Ishikawa (cell line): ENCODE data around the gene CERK.

Source experiments
- CEBPB ChIP-seq: IDR thresholded peaks from 2 replicates; pipeline ENCODE4 v1.6.1; 2012
- CREB1 ChIP-seq: IDR thresholded peaks from 2 replicates; pipeline ENCODE4 v1.6.1; 2012; ENCODE audit warnings: low read depth
- EGR1 ChIP-seq: IDR thresholded peaks from 2 replicates; pipeline ENCODE4 v1.6.1; 2012
- EP300 ChIP-seq: IDR thresholded peaks from 2 replicates; pipeline ENCODE4 v1.6.1; 2012; ENCODE audit warnings: borderline replicate concordance
- FOXM1 ChIP-seq: IDR thresholded peaks from 2 replicates; pipeline ENCODE4 v1.6.1; 2012; ENCODE audit warnings: low read depth, borderline replicate concordance
- NFIC ChIP-seq: IDR thresholded peaks from 2 replicates; pipeline ENCODE4 v1.6.1; 2012
- RAD21 ChIP-seq: IDR thresholded peaks from 2 replicates; pipeline ENCODE4 v1.6.1; 2012; ENCODE audit warnings: low read depth
- TAF1 ChIP-seq: IDR thresholded peaks from 2 replicates; pipeline ENCODE4 v1.6.1; 2012; ENCODE audit warnings: low read depth, mild to moderate bottlenecking
- TCF12 ChIP-seq: IDR thresholded peaks from 2 replicates; pipeline ENCODE4 v1.6.1; 2012; ENCODE audit warnings: low read depth
- TEAD4 ChIP-seq: IDR thresholded peaks from 2 replicates; pipeline ENCODE4 v1.6.1; 2012
- YY1 ChIP-seq: IDR thresholded peaks from 2 replicates; pipeline ENCODE4 v1.6.1; 2012; ENCODE audit warnings: low read depth
- ZBTB7A ChIP-seq: IDR thresholded peaks from 2 replicates; pipeline ENCODE4 v1.6.1; 2012; ENCODE audit warnings: low read depth
- TF ChIP-seq, protein P1 (sequence below): IDR thresholded peaks from 2 replicates; pipeline ENCODE4 v1.6.1; 2012
- TF ChIP-seq, protein P2 (sequence below): IDR thresholded peaks from 2 replicates; pipeline ENCODE4 v1.6.1; 2012
- TF ChIP-seq, protein P3 (sequence below): IDR thresholded peaks from 2 replicates; pipeline ENCODE4 v1.6.1; 2012; ENCODE audit warnings: low read depth, mild to moderate bottlenecking

The CERK gene

DNA sequence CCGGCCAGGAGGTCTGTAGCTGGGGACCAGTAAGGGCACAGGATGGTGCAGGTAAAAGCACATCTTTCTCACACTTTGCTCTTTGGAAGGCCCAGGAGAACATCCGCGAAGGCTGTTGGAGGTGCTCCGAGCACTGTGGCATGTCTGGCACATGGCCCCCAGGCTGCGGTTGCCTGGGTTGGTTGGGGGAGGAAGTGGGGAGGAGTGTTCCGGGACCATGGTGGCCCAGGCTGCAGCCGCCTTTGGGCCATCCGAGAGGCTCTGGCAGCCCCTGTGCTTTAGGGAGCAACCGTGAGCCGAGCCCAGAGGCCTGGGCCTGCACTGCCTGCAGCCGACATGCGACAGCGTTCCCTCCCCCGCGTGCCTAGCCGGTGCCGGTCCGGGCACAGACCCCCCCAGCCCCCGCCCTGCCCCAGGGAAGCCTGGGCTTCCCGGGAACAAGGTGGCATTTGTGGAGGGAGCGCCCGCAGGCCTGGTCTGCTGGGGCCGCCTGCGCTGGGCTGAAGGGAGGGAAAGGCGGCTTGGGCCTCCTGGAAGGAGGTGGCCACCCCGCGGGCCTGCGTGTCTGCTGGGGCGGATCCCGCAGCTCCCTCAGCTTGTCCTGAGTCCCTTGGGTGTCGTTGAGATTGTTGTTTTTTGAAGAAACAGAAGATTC is 59.9 kb downstream of the CERK start:
- TF ChIP-seq, protein P1, sequence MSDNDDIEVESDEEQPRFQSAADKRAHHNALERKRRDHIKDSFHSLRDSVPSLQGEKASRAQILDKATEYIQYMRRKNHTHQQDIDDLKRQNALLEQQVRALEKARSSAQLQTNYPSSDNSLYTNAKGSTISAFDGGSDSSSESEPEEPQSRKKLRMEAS = no peak

DNA sequence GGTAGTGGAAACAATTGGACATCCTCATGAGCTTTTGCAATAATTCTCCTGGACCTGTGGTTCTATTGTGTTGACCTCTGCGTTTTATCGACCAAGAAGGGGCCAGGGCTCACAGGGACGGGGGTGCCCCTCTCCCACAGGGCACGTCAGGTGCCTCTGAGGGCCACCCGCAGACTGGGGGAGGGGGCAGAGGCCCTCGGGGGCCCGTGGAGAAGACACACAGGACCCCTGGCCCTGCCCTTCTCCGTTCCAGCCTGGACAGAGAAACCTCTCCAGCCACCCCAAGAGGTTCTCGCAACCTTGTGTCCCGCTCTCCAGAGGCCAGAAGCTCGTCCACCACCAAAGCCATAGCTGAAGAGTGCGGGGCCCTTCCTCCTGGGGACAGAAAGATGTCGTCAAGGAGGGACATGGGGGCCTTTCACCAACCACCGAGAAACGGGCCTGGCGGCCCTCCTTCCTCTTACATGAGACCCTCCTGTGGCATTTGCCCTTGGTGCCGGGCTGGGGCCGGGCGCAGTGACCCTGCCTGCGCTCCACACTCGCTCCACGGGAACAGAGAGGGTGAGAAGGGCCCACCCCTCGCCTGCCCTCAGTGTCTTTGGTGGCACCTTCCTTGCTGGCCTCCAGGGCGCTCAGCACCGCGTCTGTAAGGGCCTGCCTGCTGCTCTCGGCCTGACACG is 60.6 kb downstream of the CERK start:
- TF ChIP-seq CREB1 (no peak), ZBTB7A (no peak), EP300 (no peak), EGR1 (no peak), CEBPB (no peak), NFIC (no peak), YY1 (no peak), TAF1 (no peak), TCF12 (no peak), TEAD4 (no peak), FOXM1 (no peak)
- TF ChIP-seq, protein P1 = no peak
- TF ChIP-seq, protein P2, sequence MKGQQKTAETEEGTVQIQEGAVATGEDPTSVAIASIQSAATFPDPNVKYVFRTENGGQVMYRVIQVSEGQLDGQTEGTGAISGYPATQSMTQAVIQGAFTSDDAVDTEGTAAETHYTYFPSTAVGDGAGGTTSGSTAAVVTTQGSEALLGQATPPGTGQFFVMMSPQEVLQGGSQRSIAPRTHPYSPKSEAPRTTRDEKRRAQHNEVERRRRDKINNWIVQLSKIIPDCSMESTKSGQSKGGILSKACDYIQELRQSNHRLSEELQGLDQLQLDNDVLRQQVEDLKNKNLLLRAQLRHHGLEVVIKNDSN = no peak
- TF ChIP-seq, protein P3, sequence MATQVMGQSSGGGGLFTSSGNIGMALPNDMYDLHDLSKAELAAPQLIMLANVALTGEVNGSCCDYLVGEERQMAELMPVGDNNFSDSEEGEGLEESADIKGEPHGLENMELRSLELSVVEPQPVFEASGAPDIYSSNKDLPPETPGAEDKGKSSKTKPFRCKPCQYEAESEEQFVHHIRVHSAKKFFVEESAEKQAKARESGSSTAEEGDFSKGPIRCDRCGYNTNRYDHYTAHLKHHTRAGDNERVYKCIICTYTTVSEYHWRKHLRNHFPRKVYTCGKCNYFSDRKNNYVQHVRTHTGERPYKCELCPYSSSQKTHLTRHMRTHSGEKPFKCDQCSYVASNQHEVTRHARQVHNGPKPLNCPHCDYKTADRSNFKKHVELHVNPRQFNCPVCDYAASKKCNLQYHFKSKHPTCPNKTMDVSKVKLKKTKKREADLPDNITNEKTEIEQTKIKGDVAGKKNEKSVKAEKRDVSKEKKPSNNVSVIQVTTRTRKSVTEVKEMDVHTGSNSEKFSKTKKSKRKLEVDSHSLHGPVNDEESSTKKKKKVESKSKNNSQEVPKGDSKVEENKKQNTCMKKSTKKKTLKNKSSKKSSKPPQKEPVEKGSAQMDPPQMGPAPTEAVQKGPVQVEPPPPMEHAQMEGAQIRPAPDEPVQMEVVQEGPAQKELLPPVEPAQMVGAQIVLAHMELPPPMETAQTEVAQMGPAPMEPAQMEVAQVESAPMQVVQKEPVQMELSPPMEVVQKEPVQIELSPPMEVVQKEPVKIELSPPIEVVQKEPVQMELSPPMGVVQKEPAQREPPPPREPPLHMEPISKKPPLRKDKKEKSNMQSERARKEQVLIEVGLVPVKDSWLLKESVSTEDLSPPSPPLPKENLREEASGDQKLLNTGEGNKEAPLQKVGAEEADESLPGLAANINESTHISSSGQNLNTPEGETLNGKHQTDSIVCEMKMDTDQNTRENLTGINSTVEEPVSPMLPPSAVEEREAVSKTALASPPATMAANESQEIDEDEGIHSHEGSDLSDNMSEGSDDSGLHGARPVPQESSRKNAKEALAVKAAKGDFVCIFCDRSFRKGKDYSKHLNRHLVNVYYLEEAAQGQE = no peak

DNA sequence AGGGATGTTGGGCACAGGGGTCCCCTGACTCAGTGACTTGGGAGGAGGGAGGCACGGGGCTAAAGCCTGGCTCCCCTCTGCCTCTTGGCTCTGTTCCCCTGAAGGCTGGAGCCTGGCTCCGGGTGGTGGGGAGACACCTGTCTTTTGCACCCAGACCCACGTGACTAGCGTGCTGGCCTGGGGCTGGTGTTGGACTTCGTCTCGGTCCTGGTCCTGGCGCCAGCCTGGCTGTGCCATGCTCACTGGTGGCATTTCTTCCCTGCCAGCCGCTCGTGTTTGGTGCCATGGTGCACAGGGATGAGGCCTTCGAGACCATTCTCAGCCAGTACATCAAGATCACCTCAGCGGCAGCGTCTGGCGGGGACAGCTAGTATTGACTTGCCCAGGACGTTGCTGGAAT is 61.2 kb downstream of the CERK start:
- TF ChIP-seq, protein P3 = no peak
- TF ChIP-seq TCF12 (no peak), TEAD4 (no peak), YY1 (no peak)

DNA sequence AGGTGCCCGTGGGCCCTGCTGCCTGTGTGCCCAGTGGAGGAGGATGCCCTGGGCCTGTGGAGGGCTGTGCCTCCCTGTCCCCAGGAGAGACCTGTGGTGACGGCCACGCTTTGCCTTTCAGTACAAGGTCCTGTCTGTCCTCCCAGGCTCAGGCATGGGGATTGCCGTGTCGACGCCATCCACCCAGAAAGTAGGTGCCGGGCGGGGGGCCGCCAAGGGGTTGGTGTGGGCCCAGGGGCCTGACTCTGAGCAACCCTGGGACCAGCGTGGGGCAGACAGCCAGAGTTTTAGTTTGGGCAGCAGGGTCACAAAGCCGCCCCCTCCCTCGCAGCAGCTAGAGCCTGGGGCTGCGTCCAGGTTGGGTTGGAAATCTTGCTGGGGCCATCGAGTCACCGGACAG is 61.6 kb downstream of the CERK start:
- TF ChIP-seq TEAD4 = no peak
- TF ChIP-seq TCF12 = no peak
- no peak for TF ChIP-seq ZBTB7A
- no peak for TF ChIP-seq EP300
- TF ChIP-seq NFIC = no peak
- TF ChIP-seq, protein P1 = no peak
- TF ChIP-seq TAF1 = no peak
- no peak for TF ChIP-seq EGR1
- no peak for TF ChIP-seq CEBPB
- no peak for TF ChIP-seq RAD21
- TF ChIP-seq, protein P3 = no peak
- no peak for TF ChIP-seq YY1
- TF ChIP-seq CREB1 = no peak
- TF ChIP-seq, protein P2 = no peak
- no peak for TF ChIP-seq FOXM1
